Measurements from ENCODE around the gene UBE3C.
"Not testable (repeated sequence)": the region's sequence is repeated elsewhere in the genome, so short reads cannot be mapped to it uniquely, and the experiment has no call there.

Gene UBE3C

GRCh38 chr7:157241631-157242030 is 102.9 kb downstream of the UBE3C start:
- DNase-seq = no peak

- no peak for DNase-seq
Measured at GRCh38 chr7:157244516-157245294, 106.0 kb downstream of the UBE3C start.

GRCh38 chr7:157246052-157246451 is 107.3 kb downstream of the UBE3C start:
- no peak for DNase-seq

- no peak for DNase-seq
Measured at GRCh38 chr7:157248659-157249058, 109.9 kb downstream of the UBE3C start.

GRCh38 chr7:157250605-157251228 is 112.0 kb downstream of the UBE3C start:
- peak; percentile 56 to 67 for DNase-seq

GRCh38 chr7:157251817-157252216 is 113.1 kb downstream of the UBE3C start:
- DNase-seq = not testable (repeated sequence)

GRCh38 chr7:157253850-157254249 is 115.1 kb downstream of the UBE3C start:
- DNase-seq = no peak

- not testable (repeated sequence) for DNase-seq
Measured at GRCh38 chr7:157254781-157255180, 116.1 kb downstream of the UBE3C start.

GRCh38 chr7:157255201-157255606 is 116.5 kb downstream of the UBE3C start:
- no peak for DNase-seq

- no peak for DNase-seq
Measured at GRCh38 chr7:157263156-157263555, 124.4 kb downstream of the UBE3C start.

- DNase-seq = no peak
Measured at GRCh38 chr7:157265051-157265450, 126.3 kb downstream of the UBE3C start.

GRCh38 chr7:157266272-157266671 is 127.5 kb downstream of the UBE3C start:
- no peak for DNase-seq

- no peak for DNase-seq
Measured at GRCh38 chr7:157267516-157267915, 128.8 kb downstream of the UBE3C start.

GRCh38 chr7:157267956-157268355 is 129.2 kb downstream of the UBE3C start:
- no peak for DNase-seq

- no peak for DNase-seq
Measured at GRCh38 chr7:157268540-157268939, 129.8 kb downstream of the UBE3C start.

- DNase-seq = peak in 1 of 2 donors; percentile 15
Measured at GRCh38 chr7:157269341-157270059, 130.8 kb downstream of the UBE3C start.

- no peak for DNase-seq
Measured at GRCh38 chr7:157270060-157270444, 131.3 kb downstream of the UBE3C start.

- no peak for DNase-seq
Measured at GRCh38 chr7:157271315-157271990, 132.7 kb downstream of the UBE3C start.

- no peak for DNase-seq
Measured at GRCh38 chr7:157271991-157272324, 133.2 kb downstream of the UBE3C start.

GRCh38 chr7:157272351-157273207 is 133.9 kb downstream of the UBE3C start:
- DNase-seq = no peak

- DNase-seq = peak; percentile 57 to 62
Measured at GRCh38 chr7:157273208-157274093, 134.7 kb downstream of the UBE3C start.

All from CD4-positive, alpha-beta T cell treated with Interleukin-4 for 1 hour (primary cell).